SK-N-SH treated with all-trans-retinoic acid at 6 μM for 48 hours (cell line): ENCODE results near the gene TEX14.

ENCODE experiments used
- ATAC-seq: fragments of 200-7000 bp; cut with Tn5 transposase; 3 replicates; pipeline ENCODE4 v1.9.1; 2020; ENCODE audit warnings: mild to moderate bottlenecking, moderate library complexity
- ARNTL ChIP-seq: fragments of 450-650 bp; formaldehyde crosslinking; IDR thresholded peaks from 2 replicates; pipeline ENCODE4 v1.5.0; 2020; ENCODE audit warnings: low read depth, mild to moderate bottlenecking, moderate library complexity, borderline replicate concordance
- BACH2 ChIP-seq: fragments of 250-450 bp; sonication (Bioruptor Pico); IDR thresholded peaks from 2 replicates; pipeline ENCODE4 v1.9.0; 2021; ENCODE audit warnings: mild to moderate bottlenecking, borderline replicate concordance
- CREB5 ChIP-seq: fragments of 250-450 bp; sonication (Bioruptor Pico); IDR thresholded peaks from 2 replicates; pipeline ENCODE4 v1.5.1; 2020; ENCODE audit warnings: low read depth, mild to moderate bottlenecking, moderate library complexity
- CSDC2 ChIP-seq: fragments of 250-450 bp; sonication (Bioruptor Pico); IDR thresholded peaks from 2 replicates; pipeline ENCODE4 v1.5.0; 2020; ENCODE audit warnings: mild to moderate bottlenecking, moderate library complexity
- ESRRG ChIP-seq: fragments of 250-450 bp; sonication (Bioruptor Pico); IDR thresholded peaks from 2 replicates; pipeline ENCODE4 v1.6.1; 2021; ENCODE audit warnings: mild to moderate bottlenecking
- ISL1 ChIP-seq: fragments of 250-450 bp; sonication (Bioruptor Pico); IDR thresholded peaks from 2 replicates; pipeline ENCODE4 v2.1.2; 2022; ENCODE audit warnings: mild to moderate bottlenecking, moderate library complexity
- OSR1 ChIP-seq: fragments of 250-450 bp; sonication (Bioruptor Pico); IDR thresholded peaks from 2 replicates; pipeline ENCODE4 v1.8.0; 2022; ENCODE audit warnings: moderate library complexity, mild to moderate bottlenecking, inconsistent platforms
- POU6F1 ChIP-seq: fragments of 250-450 bp; sonication (Bioruptor Pico); IDR thresholded peaks from 2 replicates; pipeline ENCODE4 v1.8.0; 2021; ENCODE audit warnings: low read depth, mild to moderate bottlenecking, moderate library complexity, borderline replicate concordance
- RARB ChIP-seq: fragments of 250-450 bp; sonication (Bioruptor Pico); IDR thresholded peaks from 2 replicates; pipeline ENCODE4 v1.8.0; 2021; ENCODE audit warnings: mild to moderate bottlenecking, moderate library complexity
- SNAI2 ChIP-seq: fragments of 250-450 bp; sonication (Bioruptor Pico); IDR thresholded peaks from 2 replicates; pipeline ENCODE4 v1.5.0; 2020; ENCODE audit warnings: mild to moderate bottlenecking, moderate library complexity
- TCF4 ChIP-seq: fragments of 250-450 bp; sonication (Bioruptor Pico); IDR thresholded peaks from 2 replicates; pipeline ENCODE4 v1.8.0; 2021; ENCODE audit warnings: mild to moderate bottlenecking, moderate library complexity, borderline replicate concordance
- TOX ChIP-seq: fragments of 250-450 bp; sonication (Bioruptor Pico); IDR thresholded peaks from 2 replicates; pipeline ENCODE4 v1.8.0; 2021; ENCODE audit warnings: mild to moderate bottlenecking, moderate library complexity, borderline replicate concordance
- ZC3H10 ChIP-seq: fragments of 250-450 bp; sonication (Bioruptor Pico); IDR thresholded peaks from 2 replicates; pipeline ENCODE4 v1.5.1; 2021; ENCODE audit warnings: mild to moderate bottlenecking, moderate library complexity
- ZFP30 ChIP-seq: fragments of 450-650 bp; formaldehyde crosslinking; IDR thresholded peaks from 2 replicates; pipeline ENCODE4 v1.5.0; 2022; ENCODE audit warnings: mild to moderate bottlenecking, moderate library complexity
- ZNF565 ChIP-seq: fragments of 450-650 bp; formaldehyde crosslinking; conservative IDR thresholded peaks from 2 replicates; pipeline ENCODE4 v1.5.0; 2020; ENCODE audit warnings: low read depth, mild to moderate bottlenecking, moderate library complexity
- ZNF70 ChIP-seq: fragments of 450-650 bp; formaldehyde crosslinking; IDR thresholded peaks from 2 replicates; pipeline ENCODE4 v1.5.0; 2020; ENCODE audit warnings: mild to moderate bottlenecking, moderate library complexity
- TF ChIP-seq, protein P1 (sequence below): fragments of 250-450 bp; sonication (Bioruptor Pico); IDR thresholded peaks from 2 replicates; pipeline ENCODE4 v1.8.0; 2020; ENCODE audit warnings: mild to moderate bottlenecking, moderate library complexity, borderline replicate concordance
- TF ChIP-seq, protein P2 (sequence below): fragments of 250-450 bp; sonication (Bioruptor Pico); IDR thresholded peaks from 2 replicates; pipeline ENCODE4 v1.5.0; 2020; ENCODE audit warnings: mild to moderate bottlenecking, moderate library complexity
- TF ChIP-seq, protein P3 (sequence below): fragments of 250-450 bp; sonication (Bioruptor Pico); IDR thresholded peaks from 2 replicates; pipeline ENCODE4 v1.5.1; 2021; ENCODE audit warnings: mild to moderate bottlenecking, moderate library complexity

TEX14 gene

GRCh38 chr17:58564243-58564642 lies 127.6 kb downstream of the TEX14 start:
- no peak for ATAC-seq

DNA sequence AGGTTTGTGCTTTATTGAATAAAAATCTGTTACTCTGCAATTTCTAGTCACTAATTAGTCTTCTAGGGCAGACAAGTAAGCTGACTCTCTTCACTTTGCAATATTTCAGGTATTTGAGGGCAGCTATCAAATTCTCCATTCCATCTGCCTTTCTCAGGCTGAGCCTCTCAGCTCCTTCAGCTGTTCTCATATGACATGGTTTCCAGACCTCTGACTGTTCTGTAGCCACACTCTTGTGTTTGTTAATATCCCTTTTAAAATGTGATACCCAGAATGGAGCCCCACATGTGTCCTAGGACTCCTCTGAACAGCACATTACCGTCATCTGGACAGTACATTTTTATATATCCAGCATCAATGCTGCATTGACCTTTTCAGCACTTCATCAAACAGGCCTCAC lies 131.3 kb downstream of the TEX14 start:
- TF ChIP-seq, protein P1, sequence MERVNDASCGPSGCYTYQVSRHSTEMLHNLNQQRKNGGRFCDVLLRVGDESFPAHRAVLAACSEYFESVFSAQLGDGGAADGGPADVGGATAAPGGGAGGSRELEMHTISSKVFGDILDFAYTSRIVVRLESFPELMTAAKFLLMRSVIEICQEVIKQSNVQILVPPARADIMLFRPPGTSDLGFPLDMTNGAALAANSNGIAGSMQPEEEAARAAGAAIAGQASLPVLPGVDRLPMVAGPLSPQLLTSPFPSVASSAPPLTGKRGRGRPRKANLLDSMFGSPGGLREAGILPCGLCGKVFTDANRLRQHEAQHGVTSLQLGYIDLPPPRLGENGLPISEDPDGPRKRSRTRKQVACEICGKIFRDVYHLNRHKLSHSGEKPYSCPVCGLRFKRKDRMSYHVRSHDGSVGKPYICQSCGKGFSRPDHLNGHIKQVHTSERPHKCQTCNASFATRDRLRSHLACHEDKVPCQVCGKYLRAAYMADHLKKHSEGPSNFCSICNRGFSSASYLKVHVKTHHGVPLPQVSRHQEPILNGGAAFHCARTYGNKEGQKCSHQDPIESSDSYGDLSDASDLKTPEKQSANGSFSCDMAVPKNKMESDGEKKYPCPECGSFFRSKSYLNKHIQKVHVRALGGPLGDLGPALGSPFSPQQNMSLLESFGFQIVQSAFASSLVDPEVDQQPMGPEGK (CRISPR knock-in tag), result no peak
- TF ChIP-seq TCF4 (CRISPR knock-in tag), result no peak
- TF ChIP-seq, protein P2, sequence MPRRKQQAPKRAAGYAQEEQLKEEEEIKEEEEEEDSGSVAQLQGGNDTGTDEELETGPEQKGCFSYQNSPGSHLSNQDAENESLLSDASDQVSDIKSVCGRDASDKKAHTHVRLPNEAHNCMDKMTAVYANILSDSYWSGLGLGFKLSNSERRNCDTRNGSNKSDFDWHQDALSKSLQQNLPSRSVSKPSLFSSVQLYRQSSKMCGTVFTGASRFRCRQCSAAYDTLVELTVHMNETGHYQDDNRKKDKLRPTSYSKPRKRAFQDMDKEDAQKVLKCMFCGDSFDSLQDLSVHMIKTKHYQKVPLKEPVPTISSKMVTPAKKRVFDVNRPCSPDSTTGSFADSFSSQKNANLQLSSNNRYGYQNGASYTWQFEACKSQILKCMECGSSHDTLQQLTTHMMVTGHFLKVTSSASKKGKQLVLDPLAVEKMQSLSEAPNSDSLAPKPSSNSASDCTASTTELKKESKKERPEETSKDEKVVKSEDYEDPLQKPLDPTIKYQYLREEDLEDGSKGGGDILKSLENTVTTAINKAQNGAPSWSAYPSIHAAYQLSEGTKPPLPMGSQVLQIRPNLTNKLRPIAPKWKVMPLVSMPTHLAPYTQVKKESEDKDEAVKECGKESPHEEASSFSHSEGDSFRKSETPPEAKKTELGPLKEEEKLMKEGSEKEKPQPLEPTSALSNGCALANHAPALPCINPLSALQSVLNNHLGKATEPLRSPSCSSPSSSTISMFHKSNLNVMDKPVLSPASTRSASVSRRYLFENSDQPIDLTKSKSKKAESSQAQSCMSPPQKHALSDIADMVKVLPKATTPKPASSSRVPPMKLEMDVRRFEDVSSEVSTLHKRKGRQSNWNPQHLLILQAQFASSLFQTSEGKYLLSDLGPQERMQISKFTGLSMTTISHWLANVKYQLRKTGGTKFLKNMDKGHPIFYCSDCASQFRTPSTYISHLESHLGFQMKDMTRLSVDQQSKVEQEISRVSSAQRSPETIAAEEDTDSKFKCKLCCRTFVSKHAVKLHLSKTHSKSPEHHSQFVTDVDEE (CRISPR knock-in tag), result no peak
- TF ChIP-seq ISL1 (CRISPR knock-in tag), result no peak
- no peak for TF ChIP-seq ESRRG
- no peak for TF ChIP-seq CREB5 (CRISPR knock-in tag)
- TF ChIP-seq SNAI2 (CRISPR knock-in tag), result no peak
- no peak for TF ChIP-seq ZC3H10 (CRISPR knock-in tag)
- no peak for ATAC-seq

More at GRCh38 chr17:58564243-58564642, 127.6 kb downstream of the TEX14 start:
- TF ChIP-seq ZC3H10 (CRISPR knock-in tag) (no peak), OSR1 (no peak), ARNTL (no peak), CREB5 (CRISPR knock-in tag) (no peak), BACH2 (CRISPR knock-in tag) (no peak), TCF4 (CRISPR knock-in tag) (no peak), ESRRG (no peak)
- TF ChIP-seq, protein P3, sequence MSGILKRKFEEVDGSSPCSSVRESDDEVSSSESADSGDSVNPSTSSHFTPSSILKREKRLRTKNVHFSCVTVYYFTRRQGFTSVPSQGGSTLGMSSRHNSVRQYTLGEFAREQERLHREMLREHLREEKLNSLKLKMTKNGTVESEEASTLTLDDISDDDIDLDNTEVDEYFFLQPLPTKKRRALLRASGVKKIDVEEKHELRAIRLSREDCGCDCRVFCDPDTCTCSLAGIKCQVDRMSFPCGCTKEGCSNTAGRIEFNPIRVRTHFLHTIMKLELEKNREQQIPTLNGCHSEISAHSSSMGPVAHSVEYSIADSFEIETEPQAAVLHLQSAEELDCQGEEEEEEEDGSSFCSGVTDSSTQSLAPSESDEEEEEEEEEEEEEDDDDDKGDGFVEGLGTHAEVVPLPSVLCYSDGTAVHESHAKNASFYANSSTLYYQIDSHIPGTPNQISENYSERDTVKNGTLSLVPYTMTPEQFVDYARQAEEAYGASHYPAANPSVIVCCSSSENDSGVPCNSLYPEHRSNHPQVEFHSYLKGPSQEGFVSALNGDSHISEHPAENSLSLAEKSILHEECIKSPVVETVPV (CRISPR knock-in tag), result no peak

GRCh38 chr17:58557981-58558380 lies 133.9 kb downstream of the TEX14 start:
- no peak for ATAC-seq

More at GRCh38 chr17:58557981-58558380, 133.9 kb downstream of the TEX14 start:
- TF ChIP-seq BACH2 (CRISPR knock-in tag) (no peak), TOX (no peak), ISL1 (CRISPR knock-in tag) (no peak), CSDC2 (no peak), ESRRG (no peak), ZNF70 (CRISPR knock-in tag) (no peak), TCF4 (CRISPR knock-in tag) (no peak), ZC3H10 (CRISPR knock-in tag) (no peak), RARB (CRISPR knock-in tag) (no peak), CREB5 (CRISPR knock-in tag) (no peak), ZNF565 (CRISPR knock-in tag) (no peak), POU6F1 (CRISPR knock-in tag) (no peak), ARNTL (no peak), SNAI2 (CRISPR knock-in tag) (no peak), ZFP30 (CRISPR knock-in tag) (no peak)
- TF ChIP-seq, protein P1 (CRISPR knock-in tag), result no peak
- TF ChIP-seq, protein P2 (CRISPR knock-in tag), result no peak
- TF ChIP-seq, all 23 proteins: peak for 0
